GM21576 (cell line): ENCODE results near the gene HCST.
"Not testable (repeated sequence)": the region's sequence is repeated elsewhere in the genome, so short reads cannot be mapped to it uniquely, and the experiment has no call there.

Experiments
- ATAC-seq: cut with Tn5 transposase; IDR thresholded peaks from one replicate; pipeline ENCODE4 v1.9.1; 2021; ENCODE audit warnings: mild to moderate bottlenecking, moderate library complexity; ENCODE audit not compliant: unreplicated experiment

The HCST gene

GRCh38 chr19:35903550-35904179 lies 1.3 kb downstream of the HCST start:
- peak; percentile 31 for ATAC-seq

- no peak for ATAC-seq
Observed at GRCh38 chr19:35904311-35905068, 2.2 kb downstream of the HCST start.

DNA sequence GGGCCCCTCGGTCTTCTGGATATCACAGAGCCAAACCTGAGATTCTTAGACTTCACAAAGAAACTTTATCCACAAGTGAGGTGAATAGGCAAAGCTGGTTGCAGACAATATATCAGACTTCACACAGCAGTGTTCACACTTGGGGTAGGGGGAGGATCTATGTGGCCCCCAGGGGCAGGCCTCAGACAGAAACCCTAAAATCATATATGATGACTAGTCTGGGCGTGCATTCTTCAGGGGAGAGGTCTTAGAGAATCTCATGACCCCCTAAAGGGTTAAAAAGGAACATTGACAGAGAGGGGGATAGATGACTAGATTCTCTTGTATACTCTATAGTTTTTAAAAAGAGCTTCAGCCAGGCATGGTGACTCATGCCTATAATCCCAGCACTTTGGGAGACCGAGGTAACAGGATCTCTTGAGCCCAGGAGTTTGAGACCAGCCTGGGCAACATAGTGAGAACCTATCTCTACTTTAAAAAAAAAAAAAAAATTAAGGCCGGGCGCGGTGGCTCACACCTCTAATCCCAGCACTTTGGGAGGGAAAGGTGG lies 2.9 kb downstream of the HCST start:
- ATAC-seq, result no peak

GRCh38 chr19:35907377-35907745 lies 5.0 kb downstream of the HCST start:
- no peak for ATAC-seq

DNA sequence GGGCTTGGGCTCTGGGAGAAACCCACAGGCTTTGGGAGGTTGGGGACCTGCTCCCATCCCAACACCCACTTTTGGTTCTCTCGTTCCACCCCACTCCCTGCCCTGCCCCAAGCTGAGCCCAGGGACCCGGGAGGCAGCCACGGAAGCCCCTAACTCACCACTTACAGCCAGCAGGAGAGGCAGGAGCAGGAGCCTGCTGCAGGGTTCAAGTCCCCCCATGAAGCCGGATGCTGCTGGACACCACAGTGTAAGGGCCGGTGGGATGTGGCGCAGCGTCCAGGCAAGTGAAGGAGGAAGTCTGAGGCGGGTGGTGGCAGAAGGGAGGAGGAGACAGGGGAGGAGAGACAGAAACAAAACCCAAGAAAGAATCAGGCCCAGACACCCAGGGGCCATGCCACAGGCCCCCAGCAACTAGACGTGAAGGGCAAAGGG lies 5.7 kb downstream of the HCST start, which contains the start of gene TYROBP:
Gene TYROBP, minus strand, starts transcription at position 286 of the 432 bp plus-strand sequence. Its CDS starts 67 bp downstream, at position 219.
- no peak for ATAC-seq

GRCh38 chr19:35908973-35909683 lies 6.8 kb downstream of the HCST start:
- ATAC-seq, result no peak

DNA sequence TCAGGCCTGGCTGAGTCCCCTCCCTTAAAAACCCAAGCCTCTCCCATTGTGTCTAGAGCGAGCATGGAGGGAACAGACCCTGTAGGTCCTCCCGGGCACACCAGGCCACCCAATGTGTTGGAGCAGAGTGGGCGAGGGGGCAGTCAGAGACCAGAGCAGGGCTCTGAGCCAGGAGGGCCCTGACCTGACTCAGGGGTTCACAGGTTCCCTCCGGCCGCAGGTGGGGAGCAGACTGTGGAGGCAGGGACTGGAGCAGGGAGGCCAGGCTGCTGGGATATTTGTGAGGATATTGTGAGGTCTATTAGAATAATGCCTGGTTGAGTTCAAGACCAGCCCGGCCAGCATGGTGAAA lies 7.3 kb downstream of the HCST start:
- ATAC-seq, result no peak

DNA sequence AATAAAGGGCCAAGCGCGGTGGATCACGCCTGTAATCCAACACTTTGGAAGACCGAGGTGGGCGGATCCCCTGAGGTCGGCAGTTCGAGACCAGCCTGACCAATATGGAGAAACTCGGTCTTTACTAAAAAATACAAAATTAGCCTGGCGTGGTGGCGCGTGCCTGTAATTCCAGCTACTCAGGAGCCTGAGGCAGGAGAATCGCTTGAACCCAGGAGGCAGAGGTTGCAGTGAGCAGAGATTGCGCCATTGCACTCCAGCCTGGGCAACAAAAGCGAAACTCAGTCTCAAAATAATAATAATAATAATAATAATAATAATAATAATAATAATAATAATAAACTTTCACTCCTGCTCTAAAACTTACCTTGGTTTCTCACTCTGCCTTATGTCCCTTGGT lies 8.0 kb downstream of the HCST start:
- not testable (repeated sequence) for ATAC-seq

DNA sequence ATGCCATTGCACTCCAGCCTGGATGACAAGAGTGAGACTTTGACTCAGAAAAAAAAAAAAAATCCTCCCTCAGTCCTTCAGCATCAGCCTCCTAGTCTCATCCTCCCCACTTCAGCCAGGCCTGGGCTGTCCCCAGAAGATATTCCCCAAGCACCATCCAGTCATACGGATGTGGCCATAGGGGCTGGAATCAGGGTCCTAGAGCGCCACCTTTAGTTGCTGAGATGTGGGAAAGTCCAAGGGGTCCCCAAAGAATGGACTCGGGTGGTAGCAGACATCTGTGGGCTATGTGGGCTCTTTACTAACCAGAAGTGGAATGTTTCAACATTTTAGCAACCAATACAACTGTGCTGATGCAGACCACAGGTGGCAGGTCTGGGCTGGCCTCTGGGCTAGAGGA lies 8.8 kb downstream of the HCST start:
- ATAC-seq, result no peak

DNA sequence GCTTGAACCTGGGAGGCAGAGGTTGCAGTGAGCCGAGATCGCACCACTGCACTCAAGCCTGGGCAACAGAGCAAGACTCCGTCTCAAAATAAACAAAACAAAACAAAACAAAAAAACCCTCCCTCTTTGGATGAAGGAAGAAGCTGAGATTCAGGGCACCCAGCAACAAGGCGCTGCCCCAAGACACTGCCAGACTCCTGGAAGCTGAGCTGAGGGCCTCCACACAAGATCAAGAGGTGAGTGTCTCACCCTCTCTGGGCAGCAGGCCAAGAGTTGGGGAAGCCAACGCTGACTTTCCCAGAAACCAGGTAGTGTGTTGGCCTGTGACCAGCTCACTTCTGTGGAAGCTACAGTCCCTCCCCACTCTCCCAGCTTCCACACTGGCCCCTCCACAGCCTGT lies 9.5 kb downstream of the HCST start:
- ATAC-seq, result no peak

DNA sequence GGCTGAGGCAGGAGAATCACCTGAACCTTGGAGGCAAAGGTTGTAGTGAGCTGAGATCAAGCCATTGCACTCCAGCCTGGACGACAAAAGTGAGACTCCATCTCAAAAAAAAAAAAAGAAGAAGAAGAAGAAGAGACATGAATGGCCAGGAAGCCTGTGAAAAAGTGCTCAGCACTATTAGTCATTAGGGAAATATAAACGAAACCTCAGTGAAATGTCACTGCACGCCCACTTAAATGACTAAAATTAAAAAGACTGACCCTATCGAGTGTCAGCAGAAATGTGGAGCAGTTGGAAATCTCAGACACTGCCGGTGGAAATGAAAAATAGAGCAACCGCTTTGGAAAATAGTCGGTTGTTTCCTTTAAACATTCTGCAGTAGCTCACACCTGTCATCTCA lies 11.3 kb downstream of the HCST start:
- no peak for ATAC-seq

DNA sequence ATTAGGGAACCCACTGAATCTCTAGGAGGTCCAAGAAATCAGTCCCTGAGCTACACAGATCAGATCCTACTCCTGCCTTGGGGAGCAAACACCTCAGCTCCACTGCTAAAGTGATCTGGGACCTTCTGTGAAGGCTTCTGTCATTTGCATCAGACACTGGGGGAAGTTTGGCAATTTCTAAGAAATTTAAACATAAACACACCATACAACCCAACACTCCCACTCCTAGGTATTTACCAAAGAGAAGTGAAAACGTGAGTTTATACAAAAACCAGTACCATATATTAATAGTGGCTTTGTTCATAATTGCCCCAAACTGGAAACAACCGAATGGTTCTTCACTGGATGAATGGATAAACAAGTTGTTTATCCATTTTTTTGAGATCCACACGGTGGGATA lies 13.1 kb downstream of the HCST start:
- ATAC-seq, result no peak

DNA sequence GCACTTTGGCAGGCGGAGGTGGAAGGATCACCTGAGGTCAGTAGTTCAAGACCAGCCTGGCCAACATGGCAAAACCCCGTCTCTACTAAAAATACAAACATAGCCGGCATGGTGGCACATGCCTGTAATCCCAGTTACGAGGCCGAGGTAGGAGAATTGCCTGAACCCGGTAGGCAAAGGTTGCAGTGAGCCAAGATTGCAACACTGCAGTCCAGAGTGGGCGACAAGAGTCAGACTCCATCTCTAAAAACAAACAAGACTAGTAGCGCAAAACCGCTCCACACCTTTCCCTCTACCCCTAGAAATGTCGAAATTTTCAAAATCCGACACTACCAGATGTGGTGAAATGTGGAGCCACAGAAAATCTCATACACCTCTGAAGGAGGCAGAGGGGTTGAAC lies 17.0 kb downstream of the HCST start:
- no peak for ATAC-seq

DNA sequence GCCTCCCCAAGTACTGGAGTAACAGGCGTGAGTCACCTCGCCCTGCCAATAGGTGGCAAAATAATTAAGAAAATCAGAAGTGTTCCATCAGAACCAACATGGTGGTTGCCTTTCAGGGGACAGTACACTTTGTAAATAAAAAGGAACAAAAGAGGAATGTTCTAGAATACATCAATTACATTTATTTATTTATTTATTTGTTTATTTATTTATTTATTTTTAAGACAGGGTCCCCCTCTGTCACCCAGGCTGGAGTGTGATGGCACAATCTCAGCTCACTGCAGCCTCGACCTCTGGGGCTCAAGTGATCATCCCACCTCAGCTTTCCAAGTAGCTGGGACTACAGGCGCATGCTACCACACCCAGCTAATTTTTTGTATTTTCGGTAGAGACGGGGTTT lies 18.7 kb downstream of the HCST start:
- ATAC-seq, result no peak

- no peak for ATAC-seq
Observed at GRCh38 chr19:35925501-35925900, 23.2 kb downstream of the HCST start.

- ATAC-seq, result no peak
Observed at GRCh38 chr19:35928507-35928906, 26.2 kb downstream of the HCST start.

DNA sequence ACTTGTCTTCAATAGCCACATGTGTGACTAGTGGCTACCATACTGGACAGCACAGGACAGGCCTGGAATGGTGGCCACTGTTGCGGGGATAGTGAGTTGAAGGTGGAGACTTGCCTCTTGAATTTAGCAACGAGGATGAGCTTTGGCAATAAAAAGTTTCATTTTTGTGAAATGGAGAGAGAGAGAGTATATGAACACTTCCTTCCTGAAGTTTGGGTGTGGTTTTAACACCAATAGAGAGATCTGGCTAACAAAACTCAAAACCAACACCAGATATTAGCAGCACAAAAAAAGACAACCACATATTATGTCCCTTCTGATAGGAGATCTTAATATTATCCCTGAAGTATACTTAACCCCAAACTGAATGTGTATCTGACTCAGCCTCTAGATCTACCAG lies 27.5 kb downstream of the HCST start:
- no peak for ATAC-seq

- peak; percentile 92 for ATAC-seq
Observed at GRCh38 chr19:35931161-35931873, 29.0 kb downstream of the HCST start.

DNA sequence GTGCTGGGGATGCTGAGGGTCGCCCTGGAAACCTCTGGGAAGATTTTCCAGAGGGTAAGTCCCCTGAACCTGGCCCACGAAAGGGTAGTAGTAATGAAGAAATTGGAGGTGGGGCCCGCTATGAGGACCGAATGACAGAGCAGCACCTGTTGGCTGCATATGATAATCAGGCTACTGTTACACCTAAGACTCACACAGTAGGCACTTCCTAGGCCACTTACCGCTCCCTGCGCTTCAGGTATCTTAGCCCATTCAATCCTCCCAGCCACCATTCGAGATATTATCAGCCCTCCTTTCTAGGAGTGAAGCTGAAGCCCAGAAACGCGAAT lies 29.5 kb downstream of the HCST start:
- no peak for ATAC-seq

- no peak for ATAC-seq
Observed at GRCh38 chr19:35932291-35932936, 30.1 kb downstream of the HCST start.
